Endodermal cell (in vitro differentiated cells): Measurements from ENCODE around the gene HMG20B. TPM values are rescaled to one million over a fixed set of nuclear protein-coding genes. Genes with fewer than 3 reads are reported as not detected.

ENCODE experiments used
- DNase-seq: peaks from one replicate; pipeline ENCODE4 v3.0.0-alpha.2; 2017
- H3K27ac ChIP-seq: 2 replicates; pipeline ENCODE4 v1.5.1; 2013; ENCODE audit warnings: mild to moderate bottlenecking, low read depth, low read length, moderate library complexity
- H3K27me3 ChIP-seq: 2 replicates; pipeline ENCODE4 v1.6.1; 2013; ENCODE audit warnings: mild to moderate bottlenecking, low read length, moderate library complexity; ENCODE audit not compliant: insufficient read depth, control insufficient read depth, poor library complexity, severe bottlenecking
- H3K36me3 ChIP-seq: 2 replicates; pipeline ENCODE4 v1.7.0; 2013; ENCODE audit warnings: mild to moderate bottlenecking, low read length, moderate library complexity; ENCODE audit not compliant: control insufficient read depth, insufficient read depth
- H3K4me1 ChIP-seq: one replicate; pipeline ENCODE4 v1.7.0; 2013; ENCODE audit warnings: low read length; ENCODE audit not compliant: control insufficient read depth, insufficient read depth
- H3K4me3 ChIP-seq: 2 replicates; pipeline ENCODE4 v1.5.1; 2013; ENCODE audit warnings: mild to moderate bottlenecking, low read length, moderate library complexity
- H3K9ac ChIP-seq: 2 replicates; pipeline ENCODE4 v1.6.1; 2013; ENCODE audit warnings: mild to moderate bottlenecking, low read length, moderate library complexity; ENCODE audit not compliant: poor library complexity, severe bottlenecking; ENCODE audit errors: extremely low read depth
- H3K9me3 ChIP-seq: 2 replicates; pipeline ENCODE4 v1.6.1; 2013; ENCODE audit warnings: mild to moderate bottlenecking, low read length, moderate library complexity; ENCODE audit not compliant: control insufficient read depth
- H3K27ac Mint-ChIP-seq: 2 replicates; pipeline ENCODE4 v1.8.0; 2020; ENCODE audit warnings: mixed read lengths
- H3K27me3 Mint-ChIP-seq: 2 replicates; pipeline ENCODE4 v1.8.0; 2021; ENCODE audit warnings: mild to moderate bottlenecking, mixed read lengths; ENCODE audit not compliant: insufficient read depth
- H3K36me3 Mint-ChIP-seq: 2 replicates; pipeline ENCODE4 v1.8.0; 2020; ENCODE audit warnings: low read depth, mixed read lengths
- H3K4me1 Mint-ChIP-seq: 2 replicates; pipeline ENCODE4 v1.8.0; 2020; ENCODE audit warnings: mixed read lengths
- H3K4me3 Mint-ChIP-seq: 2 replicates; pipeline ENCODE4 v1.8.0; 2020; ENCODE audit warnings: mild to moderate bottlenecking, moderate library complexity, mixed read lengths
- H3K9me3 Mint-ChIP-seq: 2 replicates; pipeline ENCODE4 v1.8.0; 2020; ENCODE audit warnings: mild to moderate bottlenecking, mixed read lengths
- CTCF ChIP-seq: fragments of 200-600 bp; sonication (generic); conservative IDR thresholded peaks from 2 replicates; pipeline ENCODE4 v1.5.0; 2021; ENCODE audit warnings: antibody characterized with exemption, mild to moderate bottlenecking
- WGBS, 2 experiments: methylation state at CpG; one replicate each; pipeline versions ENCODE4 v1.1.5 to v1.1.7; 2013; ENCODE audit warnings: missing lambda C conversion rate in 2 of 2, mixed read lengths in 1 of 2; ENCODE audit not compliant: insufficient coverage in 1 of 2, insufficient read length in 1 of 2; 5-methylcytosine and 5-hydroxymethylcytosine counted together
- total RNA-seq, 2 donors: library from RNA; stranded (reverse); fragmentation: NEBNext Ultra II Directional in 1 of 2; extraction: Animal tissue kit (Norgen Biotek cat#: 25700) in 1 of 2; gene quantifications; 2 replicates in 1 of 2; 3 replicates in 1 of 2; pipeline ENCODE4 v1.2.1, GENCODE V29; 2021

The HMG20B gene
- total RNA-seq, 2 donors from 2014 or later: 80.7 to 102 TPM

- H3K27ac ChIP-seq: no peak within 1 kb of the TSS
- TF ChIP-seq CTCF: no peak
- H3K4me1 ChIP-seq: no peaks in the 10 kb centered on the region
- no peak within 1 kb of the TSS for H3K4me3 ChIP-seq
- no peaks in the 10 kb centered on the region for H3K4me1 Mint-ChIP-seq
- no peak within 1 kb of the TSS for H3K9ac ChIP-seq
- peaks cover 4% of the 10 kb centered on the region for H3K9me3 Mint-ChIP-seq
- H3K36me3 ChIP-seq: no peaks in the 10 kb centered on the region
- 15 to 17% methylated on average over 42 to 78 of the region's 84 CpGs for WGBS, 2 experiments
- H3K36me3 Mint-ChIP-seq: no peaks in the 10 kb centered on the region
- H3K27me3 Mint-ChIP-seq: peaks cover 70% of the 10 kb centered on the region
- DNase-seq: peak; percentile 71
- H3K4me3 Mint-ChIP-seq: peak within 1 kb of the TSS; percentile 13
- H3K27ac Mint-ChIP-seq: no peak within 1 kb of the TSS
- peaks cover 39% of the 10 kb centered on the region for H3K27me3 ChIP-seq
- no peaks in the 10 kb centered on the region for H3K9me3 ChIP-seq
These were observed 12.8 kb downstream of the HMG20B start, which contains the start of gene GIPC3 for GRCh38 chr19:3585301-3586126. Gene GIPC3, plus strand, starts transcription at chr19:3585478. Its CDS starts 120 bp downstream, at chr19:3585598.

GRCh38 chr19:3586127-3586626 is 13.4 kb downstream of the HMG20B start:
- Mint-ChIP-seq H3K4me1 (no peaks in the 10 kb centered on the region), H3K36me3 (no peaks in the 10 kb centered on the region), H3K9me3 (peaks cover 4% of the 10 kb centered on the region), H3K27ac (no peak overlapping the region), H3K27me3 (peaks cover 65% of the 10 kb centered on the region), H3K4me3 (peak overlapping the region; percentile 13)
- H3K36me3 ChIP-seq: no peaks in the 10 kb centered on the region
- no peak overlapping the region for H3K9ac ChIP-seq
- H3K27ac ChIP-seq: no peak overlapping the region
- peaks cover 39% of the 10 kb centered on the region for H3K27me3 ChIP-seq
- H3K9me3 ChIP-seq: no peaks in the 10 kb centered on the region
- WGBS, 2 experiments: 30 to 50% methylated on average over 6 to 16 of the region's 16 CpGs
- peak; percentile 81 for DNase-seq
- peak; percentile 86 for TF ChIP-seq CTCF
- H3K4me1 ChIP-seq: no peaks in the 10 kb centered on the region
- H3K4me3 ChIP-seq: no peak overlapping the region

GRCh38 chr19:3586707-3587346 is 14.1 kb downstream of the HMG20B start:
- Mint-ChIP-seq H3K27ac (no peak overlapping the region), H3K27me3 (peaks cover 66% of the 10 kb centered on the region), H3K36me3 (no peaks in the 10 kb centered on the region), H3K4me1 (no peaks in the 10 kb centered on the region), H3K4me3 (no peak overlapping the region), H3K9me3 (peaks cover 8% of the 10 kb centered on the region)
- Histone ChIP-seq H3K9ac (no peak overlapping the region), H3K4me3 (no peak overlapping the region), H3K27ac (no peak overlapping the region), H3K36me3 (no peaks in the 10 kb centered on the region), H3K27me3 (peaks cover 39% of the 10 kb centered on the region), H3K9me3 (no peaks in the 10 kb centered on the region), H3K4me1 (no peaks in the 10 kb centered on the region)
- no peak for DNase-seq
- 64 to 77% methylated on average over 12 to 31 of the region's 31 CpGs for WGBS, 2 experiments
- TF ChIP-seq CTCF: no peak
